ENCODE results near the gene LGALSL.
"Not testable (repeated sequence)": the region's sequence is repeated elsewhere in the genome, so short reads cannot be mapped to it uniquely, and the experiment has no call there.

Gene LGALSL

GRCh38 chr2:64445970-64446369 is 8.0 kb upstream of the LGALSL start:
- DNase-seq = not testable (repeated sequence)

- DNase-seq = no peak
These were observed 6.5 kb upstream of the LGALSL start for GRCh38 chr2:64447317-64448040.

GRCh38 chr2:64448041-64448426 is 5.9 kb upstream of the LGALSL start:
- DNase-seq = no peak

GRCh38 chr2:64451051-64451450 is 2.9 kb upstream of the LGALSL start:
- no peak for DNase-seq

- DNase-seq = no peak
These were observed 697 bp downstream of the LGALSL start for GRCh38 chr2:64454386-64455332.

- DNase-seq = no peak
These were observed 1.6 kb downstream of the LGALSL start for GRCh38 chr2:64455545-64455944.

GRCh38 chr2:64456293-64456692 is 2.3 kb downstream of the LGALSL start:
- no peak for DNase-seq

- DNase-seq = no peak
These were observed 3.6 kb downstream of the LGALSL start for GRCh38 chr2:64457524-64457923.

GRCh38 chr2:64459575-64459974 is 5.6 kb downstream of the LGALSL start:
- no peak for DNase-seq

GRCh38 chr2:64460330-64460729 is 6.4 kb downstream of the LGALSL start:
- no peak for DNase-seq

GRCh38 chr2:64461271-64462058 is 7.5 kb downstream of the LGALSL start:
- DNase-seq = no peak

- no peak for DNase-seq
These were observed 8.2 kb downstream of the LGALSL start for GRCh38 chr2:64462171-64462570.

GRCh38 chr2:64462940-64463700 is 9.2 kb downstream of the LGALSL start:
- DNase-seq = no peak

- DNase-seq = no peak
These were observed 9.8 kb downstream of the LGALSL start for GRCh38 chr2:64463781-64464180.

GRCh38 chr2:64466478-64467085 is 12.6 kb downstream of the LGALSL start:
- DNase-seq = no peak

- no peak for DNase-seq
These were observed 13.3 kb downstream of the LGALSL start for GRCh38 chr2:64467096-64467843.

GRCh38 chr2:64469261-64469660 is 15.3 kb downstream of the LGALSL start:
- DNase-seq = no peak

- DNase-seq = no peak
These were observed 16.1 kb downstream of the LGALSL start for GRCh38 chr2:64470071-64470470.

- DNase-seq = no peak
These were observed 16.9 kb downstream of the LGALSL start for GRCh38 chr2:64470766-64471295.

GRCh38 chr2:64471600-64471999 is 17.6 kb downstream of the LGALSL start:
- no peak for DNase-seq

- no peak for DNase-seq
These were observed 18.9 kb downstream of the LGALSL start for GRCh38 chr2:64472881-64473280.
